Hippocampal formation (tissue), 2 donors: ENCODE results near the gene HFE.
"Not testable (repeated sequence)": the region's sequence is repeated elsewhere in the genome, so short reads cannot be mapped to it uniquely, and the experiment has no call there.

Experiments
- DNase-seq, 2 donors: peaks; one replicate each; lab custom pipeline; 2025; lab: John Stamatoyannopoulos, UW

HFE gene

GRCh38 chr6:26087284-26088115 is at the start of gene HFE:
Gene HFE, plus strand, starts transcription at chr6:26087429. Its CDS starts 12 bp downstream, at chr6:26087441.
- DNase-seq, result peak in 1 of 2 donors; percentile 46

GRCh38 chr6:26041946-26042345 is 45.3 kb upstream of the HFE start:
- DNase-seq, result no peak

GRCh38 chr6:26043384-26044139 is 43.7 kb upstream of the HFE start:
- peak; percentile 50 to 99 for DNase-seq

- peak in 1 of 2 donors; percentile 56 for DNase-seq
These were observed 42.8 kb upstream of the HFE start for GRCh38 chr6:26044140-26045064.

- peak; percentile 41 to 91 for DNase-seq
These were observed 41.9 kb upstream of the HFE start for GRCh38 chr6:26045065-26045927.

GRCh38 chr6:26045928-26046368 is 41.3 kb upstream of the HFE start:
- DNase-seq, result no peak

GRCh38 chr6:26047329-26047728 is 39.9 kb upstream of the HFE start:
- DNase-seq, result not testable (repeated sequence)

- DNase-seq, result no peak
These were observed 38.6 kb upstream of the HFE start for GRCh38 chr6:26048590-26048989.

- no peak for DNase-seq
These were observed 35.4 kb upstream of the HFE start for GRCh38 chr6:26051665-26052310.

GRCh38 chr6:26052762-26053250 is 34.4 kb upstream of the HFE start:
- not testable (repeated sequence) for DNase-seq

GRCh38 chr6:26053992-26054780 is 33.0 kb upstream of the HFE start:
- no peak for DNase-seq

- peak; percentile 78 to 91 for DNase-seq
These were observed 32.2 kb upstream of the HFE start for GRCh38 chr6:26054781-26055718.

GRCh38 chr6:26055719-26056582 is 31.3 kb upstream of the HFE start:
- peak; percentile 85 to 92 for DNase-seq

- peak; percentile 40 to 47 for DNase-seq
These were observed 30.5 kb upstream of the HFE start for GRCh38 chr6:26056583-26057350.

GRCh38 chr6:26057899-26058298 is 29.3 kb upstream of the HFE start:
- no peak for DNase-seq

GRCh38 chr6:26058477-26059033 is 28.7 kb upstream of the HFE start:
- not testable (repeated sequence) for DNase-seq
